GM21737 (cell line): ENCODE data around the gene SAMD4B.
"Not testable (repeated sequence)": the region's sequence is repeated elsewhere in the genome, so short reads cannot be mapped to it uniquely, and the experiment has no call there.

Source experiments
- ATAC-seq: cut with Tn5 transposase; IDR thresholded peaks from one replicate; pipeline ENCODE4 v1.9.1; 2021; ENCODE audit warnings: mild to moderate bottlenecking, moderate library complexity; ENCODE audit not compliant: unreplicated experiment

SAMD4B gene

GRCh38 chr19:39363901-39364457 is 21.8 kb downstream of the SAMD4B start:
- no peak for ATAC-seq

GRCh38 chr19:39365531-39365930 is 23.3 kb downstream of the SAMD4B start:
- ATAC-seq, result no peak

- ATAC-seq, result no peak
Observed at GRCh38 chr19:39369200-39369599, 27.0 kb downstream of the SAMD4B start.

GRCh38 chr19:39370735-39371134 is 28.5 kb downstream of the SAMD4B start:
- ATAC-seq, result no peak

- no peak for ATAC-seq
Observed at GRCh38 chr19:39372047-39372802, 30.0 kb downstream of the SAMD4B start.

GRCh38 chr19:39372941-39373340 is 30.7 kb downstream of the SAMD4B start:
- no peak for ATAC-seq

GRCh38 chr19:39375929-39376328 is 33.7 kb downstream of the SAMD4B start:
- no peak for ATAC-seq

GRCh38 chr19:39377373-39378362 is 35.4 kb downstream of the SAMD4B start:
- ATAC-seq, result no peak

GRCh38 chr19:39379366-39379765 is 37.1 kb downstream of the SAMD4B start:
- not testable (repeated sequence) for ATAC-seq

GRCh38 chr19:39379865-39380396 is 37.7 kb downstream of the SAMD4B start:
- no peak for ATAC-seq

GRCh38 chr19:39380521-39381502 is 38.6 kb downstream of the SAMD4B start:
- ATAC-seq, result no peak

GRCh38 chr19:39381910-39382611 is 39.8 kb downstream of the SAMD4B start:
- no peak for ATAC-seq

GRCh38 chr19:39382991-39383828 is 41.0 kb downstream of the SAMD4B start:
- no peak for ATAC-seq

GRCh38 chr19:39384839-39385568 is 42.8 kb downstream of the SAMD4B start:
- no peak for ATAC-seq

GRCh38 chr19:39385629-39386411 is 43.6 kb downstream of the SAMD4B start:
- ATAC-seq, result no peak

GRCh38 chr19:39386557-39386956 is 44.3 kb downstream of the SAMD4B start:
- no peak for ATAC-seq

GRCh38 chr19:39388657-39389056 is 46.4 kb downstream of the SAMD4B start:
- no peak for ATAC-seq
